ENCODE measurements around the gene RALGAPA2. TPM values are rescaled to one million over a fixed set of nuclear protein-coding genes. Genes with fewer than 3 reads are reported as not detected.

The RALGAPA2 gene
- total and polyA plus RNA-seq, 3 donors from 2014 or later: 26.9 to 61.5 (median 59.2) TPM

- DNase-seq: no peak
- WGBS, 2 donors: 92 to 100% methylated on average over 1 of the region's 1 CpG
- H3K27me3 ChIP-seq: no peaks in the 10 kb centered on the region
- H3K4me3 ChIP-seq: no peak overlapping the region
- no peaks in the 10 kb centered on the region for H3K4me1 ChIP-seq
- H3K36me3 ChIP-seq (ENCODE audit: low read depth, missing control alignments): no peaks in the 10 kb centered on the region
- no peaks in the 10 kb centered on the region for H3K9me3 ChIP-seq
- no peak for TF ChIP-seq POLR2A (IDR thresholded peaks at IDR 0.05)
- no peak for TF ChIP-seq CTCF (IDR thresholded peaks at IDR 0.05)
- no peak overlapping the region for H3K27ac ChIP-seq
- intact Hi-C loops (cut with DNase I; ENCODE audit: low total_unique reads): loop anchor here (10.0 kb wide), 1 partner anchor 186 kb away; no protein-coding TSS in a partner anchor
These were observed 151.3 kb downstream of the RALGAPA2 start for GRCh38 chr20:20561172-20561571.

- H3K36me3 ChIP-seq (ENCODE audit: low read depth, missing control alignments): no peaks in the 10 kb centered on the region
- intact Hi-C loops (cut with DNase I; ENCODE audit: low total_unique reads): no loop called here
These were observed 155.0 kb downstream of the RALGAPA2 start for GRCh38 chr20:20557406-20557805.

GRCh38 chr20:20555838-20556237 is 156.6 kb downstream of the RALGAPA2 start:
- 82 to 95% methylated on average over 1 of the region's 1 CpG for WGBS, 2 donors
- DNase-seq: no peak
- Histone ChIP-seq H3K36me3 (ENCODE audit: low read depth, missing control alignments) (no peaks in the 10 kb centered on the region), H3K27ac (no peak overlapping the region), H3K27me3 (no peaks in the 10 kb centered on the region), H3K4me3 (no peak overlapping the region), H3K4me1 (no peaks in the 10 kb centered on the region), H3K9me3 (no peaks in the 10 kb centered on the region)
- intact Hi-C loops (cut with DNase I; ENCODE audit: low total_unique reads): no loop called here
- no peak for TF ChIP-seq CTCF (IDR thresholded peaks at IDR 0.05)
- no peak for TF ChIP-seq POLR2A (IDR thresholded peaks at IDR 0.05)

More at GRCh38 chr20:20557406-20557805, 155.0 kb downstream of the RALGAPA2 start:
- no peak overlapping the region for H3K27ac ChIP-seq
- H3K9me3 ChIP-seq: no peaks in the 10 kb centered on the region
- DNase-seq: no peak
- no peaks in the 10 kb centered on the region for H3K4me1 ChIP-seq
- no peak overlapping the region for H3K4me3 ChIP-seq
- no peaks in the 10 kb centered on the region for H3K27me3 ChIP-seq
- WGBS, 2 donors: 88 to 96% methylated on average over 3 of the region's 3 CpGs
- TF ChIP-seq CTCF (IDR thresholded peaks at IDR 0.05): no peak
- no peak for TF ChIP-seq POLR2A (IDR thresholded peaks at IDR 0.05)

- Histone ChIP-seq H3K4me1 (no peaks in the 10 kb centered on the region), H3K27ac (no peak overlapping the region), H3K27me3 (no peaks in the 10 kb centered on the region), H3K9me3 (no peaks in the 10 kb centered on the region), H3K36me3 (ENCODE audit: low read depth, missing control alignments) (no peaks in the 10 kb centered on the region), H3K4me3 (no peak overlapping the region)
- 71 to 88% methylated on average over 2 of the region's 2 CpGs for WGBS, 2 donors
- DNase-seq: no peak
- TF ChIP-seq CTCF (IDR thresholded peaks at IDR 0.05) (no peak), POLR2A (IDR thresholded peaks at IDR 0.05) (no peak)
- intact Hi-C loops (cut with DNase I; ENCODE audit: low total_unique reads): no loop called here
These were observed 157.5 kb downstream of the RALGAPA2 start for GRCh38 chr20:20554951-20555350.

- H3K9me3 ChIP-seq: no peaks in the 10 kb centered on the region
- no peaks in the 10 kb centered on the region for H3K27me3 ChIP-seq
- no peaks in the 10 kb centered on the region for H3K4me1 ChIP-seq
- intact Hi-C loops (cut with DNase I; ENCODE audit: low total_unique reads): no loop called here
- DNase-seq: no peak
- no peak for TF ChIP-seq CTCF (IDR thresholded peaks at IDR 0.05)
- no peak for TF ChIP-seq POLR2A (IDR thresholded peaks at IDR 0.05)
- H3K27ac ChIP-seq: no peak overlapping the region
- no peak overlapping the region for H3K4me3 ChIP-seq
- H3K36me3 ChIP-seq (ENCODE audit: low read depth, missing control alignments): no peaks in the 10 kb centered on the region
These were observed 158.9 kb downstream of the RALGAPA2 start for GRCh38 chr20:20553541-20553940.

Measured in testis (tissue), 3 donors.